HG03521 (cell line): ENCODE results near the gene RSPH4A.
A peak's percentile ranks its signal among the peaks of the same experiment; 100 is the strongest.
"Not testable (repeated sequence)": the region's sequence is repeated elsewhere in the genome, so short reads cannot be mapped to it uniquely, and the experiment has no call there.

ENCODE experiments used
- ATAC-seq: cut with Tn5 transposase; IDR thresholded peaks from one replicate; pipeline ENCODE4 v1.9.1; 2021; ENCODE audit warnings: mild to moderate bottlenecking, moderate library complexity; ENCODE audit not compliant: unreplicated experiment

RSPH4A gene

DNA sequence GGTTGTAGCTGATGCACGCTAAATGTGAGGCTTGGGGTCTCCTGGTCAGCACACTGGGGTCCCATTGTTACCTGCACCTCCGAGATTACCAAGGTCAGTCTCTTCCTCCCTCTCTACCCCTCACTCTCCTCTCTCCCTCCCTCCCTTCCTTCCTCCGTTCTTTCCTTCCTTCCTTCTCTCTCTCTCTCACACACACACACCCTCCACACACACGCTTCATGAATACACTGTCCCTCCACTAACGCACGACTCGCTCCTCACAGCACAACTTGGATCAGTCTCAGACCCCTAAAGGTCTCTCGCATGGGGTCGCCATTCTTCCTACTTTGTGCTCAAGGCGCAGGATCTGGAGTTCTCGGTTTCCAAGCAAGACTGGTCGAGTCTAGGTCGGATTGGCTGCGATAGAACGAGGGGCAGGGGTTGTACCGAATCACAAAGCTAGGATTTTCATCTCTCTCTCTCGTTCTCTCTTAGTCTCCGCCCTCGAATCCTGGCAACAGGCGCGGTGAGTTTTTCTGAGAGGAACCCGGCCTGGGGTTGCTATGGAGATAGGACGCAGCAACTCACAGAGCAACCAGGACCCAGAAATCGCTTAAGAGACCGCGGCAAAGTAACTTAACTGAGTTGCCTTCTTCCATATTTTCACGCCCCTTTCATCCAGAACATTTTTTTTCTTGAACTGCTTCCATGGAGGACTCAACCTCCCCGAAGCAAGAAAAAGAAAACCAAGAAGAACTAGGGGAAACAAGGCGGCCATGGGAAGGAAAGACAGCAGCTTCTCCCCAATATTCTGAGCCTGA lies at the start of gene RSPH4A:
TSS of gene RSPH4A (plus strand) at position 543 of the 800 bp plus-strand sequence. CDS start at position 688, 145 bp downstream.
- peak; percentile 99 for ATAC-seq

GRCh38 chr6:116568111-116568510 lies 48.2 kb upstream of the RSPH4A start:
- no peak for ATAC-seq

DNA sequence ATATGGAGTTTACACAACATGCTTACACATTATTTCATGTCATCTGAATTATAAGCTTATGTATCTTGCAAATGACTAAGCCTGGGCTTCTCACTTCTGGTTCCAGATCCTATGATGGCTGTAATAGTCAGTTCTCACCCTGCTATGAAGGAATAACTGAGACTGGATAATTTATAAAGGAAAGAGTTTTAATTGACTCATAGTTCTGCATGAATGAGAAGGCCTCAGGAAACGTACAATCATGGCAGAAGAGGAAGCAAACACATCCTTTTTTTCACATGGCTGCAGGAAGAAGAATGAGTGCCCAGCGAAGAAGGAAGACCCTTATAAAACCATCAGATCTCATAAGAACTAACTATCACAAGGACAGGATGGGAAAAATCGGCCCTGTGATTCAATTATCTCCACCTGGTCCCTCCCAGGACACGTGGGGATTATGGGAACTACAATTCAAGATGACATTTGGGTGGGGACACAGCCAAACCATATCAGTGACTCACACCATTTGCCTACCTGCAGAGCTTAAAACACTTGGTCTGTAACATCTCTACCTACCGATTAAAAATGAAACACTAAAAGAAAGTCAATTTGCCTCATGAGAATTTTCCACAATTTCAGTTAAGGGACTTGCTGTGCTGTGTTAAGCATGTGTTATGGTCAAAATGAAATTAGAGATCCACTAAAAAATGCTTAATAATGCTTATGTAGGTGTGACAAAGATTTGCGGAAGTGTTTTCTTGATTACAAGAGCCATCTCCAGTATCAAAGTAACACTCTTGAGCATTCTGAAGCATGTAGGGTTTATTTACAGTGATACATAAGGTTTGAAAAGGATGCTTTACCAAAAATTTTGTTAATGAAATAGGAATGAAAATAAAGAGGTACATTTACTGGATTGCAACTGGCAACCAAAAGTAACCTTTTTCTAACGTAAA lies 47.2 kb upstream of the RSPH4A start:
- no peak for ATAC-seq

GRCh38 chr6:116570856-116571682 lies 45.2 kb upstream of the RSPH4A start, which contains the start of gene RWDD1:
Gene RWDD1 (plus strand): TSS chr6:116571504. CDS start chr6:116571583, 79 bp downstream.
- ATAC-seq, result peak; percentile 95

GRCh38 chr6:116571683-116572000 lies 44.6 kb upstream of the RSPH4A start:
- ATAC-seq, result no peak

GRCh38 chr6:116572162-116572561 lies 44.1 kb upstream of the RSPH4A start:
- no peak for ATAC-seq

- ATAC-seq, result no peak
These were observed 41.1 kb upstream of the RSPH4A start for GRCh38 chr6:116575227-116575626.

DNA sequence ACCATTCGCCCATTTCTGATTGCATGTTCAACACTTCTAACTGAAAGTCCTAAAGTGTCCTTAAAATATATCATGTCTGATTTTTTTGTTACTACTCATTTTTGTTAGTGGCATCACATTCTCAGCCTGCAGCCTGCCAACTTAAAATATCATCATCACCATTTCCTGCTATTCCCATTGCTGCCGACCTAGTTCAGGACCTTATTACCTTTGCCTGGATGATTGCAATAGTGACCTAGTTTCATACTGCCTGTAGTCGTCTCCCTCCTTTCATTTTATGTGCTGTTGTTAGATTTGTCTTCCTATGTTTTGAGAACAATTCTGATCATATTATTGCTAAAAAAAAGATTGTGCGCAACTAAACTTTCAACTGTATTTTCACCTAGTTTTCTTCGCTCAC lies 38.8 kb upstream of the RSPH4A start:
- ATAC-seq, result no peak

- ATAC-seq, result no peak
These were observed 37.9 kb upstream of the RSPH4A start for GRCh38 chr6:116578335-116578734.

- no peak for ATAC-seq
These were observed 37.1 kb upstream of the RSPH4A start for GRCh38 chr6:116579143-116579542.

- no peak for ATAC-seq
These were observed 36.1 kb upstream of the RSPH4A start for GRCh38 chr6:116580198-116580597.

DNA sequence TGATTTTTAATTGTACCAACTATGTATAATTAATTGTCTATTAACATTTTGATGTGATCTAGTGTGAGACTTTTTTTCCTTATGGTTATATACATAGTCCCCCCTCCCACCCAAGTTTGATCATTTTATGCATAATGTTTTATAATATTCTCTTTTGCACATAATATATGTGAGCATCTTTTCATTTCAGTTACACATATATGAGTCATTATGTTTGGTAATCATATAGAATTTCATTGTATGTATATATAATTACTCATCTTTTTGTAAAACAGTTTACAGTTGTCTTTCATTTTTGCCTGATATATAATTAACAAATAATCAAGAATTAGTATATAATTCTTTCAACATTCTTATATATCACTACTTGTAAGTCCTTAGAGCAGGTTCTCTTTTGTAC lies 30.0 kb upstream of the RSPH4A start:
- ATAC-seq, result no peak

- ATAC-seq, result no peak
These were observed 29.5 kb upstream of the RSPH4A start for GRCh38 chr6:116586738-116587137.

- no peak for ATAC-seq
These were observed 21.0 kb upstream of the RSPH4A start for GRCh38 chr6:116595247-116595646.

GRCh38 chr6:116596815-116597214 lies 19.5 kb upstream of the RSPH4A start:
- no peak for ATAC-seq

DNA sequence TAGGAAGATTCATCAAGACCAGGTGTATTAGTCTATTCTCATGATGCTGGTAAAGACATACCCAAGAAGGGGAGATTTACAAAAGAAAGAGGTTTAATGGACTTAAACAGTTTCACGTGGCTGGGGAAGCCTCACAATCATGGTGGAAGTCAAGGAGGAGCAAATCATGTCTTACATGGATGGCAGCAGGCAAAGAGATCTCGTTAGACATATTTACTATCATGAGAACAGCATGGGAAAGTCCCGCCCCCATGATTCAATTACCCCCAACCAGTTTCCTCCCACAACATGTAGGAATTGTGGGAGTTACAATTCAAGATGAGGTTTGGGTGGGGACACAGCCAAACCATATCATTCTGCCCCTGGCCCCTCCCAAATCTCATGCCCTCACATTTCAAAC lies 12.4 kb upstream of the RSPH4A start:
- ATAC-seq, result not testable (repeated sequence)

DNA sequence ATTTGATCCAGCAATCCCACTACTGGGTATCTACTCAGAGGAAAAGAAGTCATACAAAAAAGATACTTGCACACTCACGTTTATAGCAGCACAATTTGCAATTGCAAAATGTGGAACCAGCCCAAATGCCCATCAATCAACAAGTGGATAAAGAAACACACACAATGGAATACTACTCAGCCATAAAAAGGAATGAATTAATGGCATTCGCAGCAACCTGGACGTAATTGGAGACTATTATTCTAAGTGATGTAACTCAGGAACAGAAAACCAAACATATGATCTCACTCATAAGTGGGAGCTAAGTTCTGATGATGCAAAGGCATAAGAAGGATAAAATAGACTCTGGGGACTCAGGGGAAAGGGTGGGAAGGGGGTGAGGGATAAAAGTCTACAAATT lies 11.4 kb upstream of the RSPH4A start:
- not testable (repeated sequence) for ATAC-seq

DNA sequence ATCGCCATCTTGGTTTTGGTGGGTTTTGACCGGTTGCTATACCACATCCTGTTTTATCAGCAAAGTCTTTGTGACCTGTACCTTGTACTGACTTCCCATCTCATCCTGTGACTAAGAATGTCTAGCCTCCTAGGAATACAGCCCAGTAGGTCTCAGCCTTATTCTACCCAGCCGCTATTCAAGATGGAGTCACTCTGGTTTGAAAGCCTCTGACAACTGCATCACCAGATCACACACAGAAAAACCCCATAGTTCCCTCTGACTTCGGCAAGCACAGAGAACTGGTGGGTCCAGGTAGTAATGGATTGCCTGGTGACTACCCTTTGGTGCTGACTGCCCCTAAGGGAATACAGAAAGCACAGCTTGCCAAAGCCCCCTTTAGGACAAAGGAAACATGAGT lies 10.3 kb upstream of the RSPH4A start:
- ATAC-seq, result no peak

GRCh38 chr6:116611056-116611455 lies 5.2 kb upstream of the RSPH4A start:
- no peak for ATAC-seq

- ATAC-seq, result no peak
These were observed 416 bp downstream of the RSPH4A start for GRCh38 chr6:116616737-116617053.
